ENCODE data around the gene EML1. TPM values are rescaled to one million over a fixed set of nuclear protein-coding genes. Genes with fewer than 3 reads are reported as not detected.

Gene EML1
- total and polyA plus RNA-seq, 3 experiments from 2014 or later, result 1.3 to 1.7 TPM; not detected in 1

DNA sequence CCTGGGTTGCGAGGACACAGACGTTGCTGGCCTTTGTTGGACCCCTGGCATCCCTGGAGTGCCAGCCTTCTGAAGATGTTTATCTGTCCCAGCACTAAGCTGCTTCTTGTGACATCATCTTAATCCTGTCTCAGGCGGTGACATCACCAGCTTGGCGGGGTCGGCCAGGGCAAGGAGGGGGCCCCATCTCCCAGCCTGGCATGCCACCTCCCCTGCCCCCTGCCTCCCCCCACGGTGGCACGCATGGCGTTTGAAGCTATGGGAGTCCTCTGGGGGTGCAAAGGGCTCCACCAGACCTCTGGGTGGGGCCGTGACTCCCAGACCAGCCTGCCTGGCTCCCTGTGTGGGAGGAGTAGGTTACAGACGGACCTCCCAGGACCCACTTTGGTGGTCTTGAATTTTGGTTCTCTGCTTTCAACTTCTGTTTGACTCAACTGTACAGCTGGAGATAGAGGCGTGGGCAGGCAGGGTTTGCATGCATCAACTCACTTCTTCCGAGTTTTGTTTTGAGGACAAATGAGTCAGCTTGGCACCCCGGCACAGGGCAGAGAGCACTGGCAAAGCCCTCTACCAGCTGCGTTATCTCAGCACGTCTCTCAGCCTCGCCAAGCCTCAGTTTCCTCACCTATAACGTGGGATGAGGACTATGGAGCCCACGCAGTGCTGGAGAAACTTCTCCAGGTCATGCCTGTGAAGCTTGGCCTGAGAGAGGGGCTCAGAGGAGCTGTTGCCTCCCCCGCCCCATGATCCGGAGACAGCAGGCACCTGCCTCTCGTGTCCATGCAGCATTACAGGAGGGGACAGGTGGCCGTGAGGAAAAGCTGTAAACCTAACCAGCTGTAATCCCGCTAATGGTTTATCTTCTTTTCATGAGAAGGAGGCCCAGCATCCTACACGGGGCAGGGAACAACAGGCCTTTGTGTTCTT, 38.8 kb upstream of the EML1 start:
- peaks cover 12 to 21% (median 14%) of the 10 kb centered on the region in 3 donors for H3K4me1 Mint-ChIP-seq
- no peaks in the 10 kb centered on the region for H3K4me1 ChIP-seq (ENCODE audit: insufficient read depth, low read length)
- CTCF ChIA-PET, result interaction anchor here (1.6 kb wide), 1 partner anchor 24 kb away, joined by 3 read pairs; no protein-coding TSS in a partner anchor
- no peaks in the 10 kb centered on the region for H3K36me3 Mint-ChIP-seq
- no peak overlapping the region for H3K27ac ChIP-seq (ENCODE audit: low read depth, low read length)
- DNase-seq, result peak in 1 of 5 donors; percentile 10
- H3K4me3 Mint-ChIP-seq, result no peak overlapping the region
- no peaks in the 10 kb centered on the region for H3K36me3 ChIP-seq (ENCODE audit: insufficient read depth, low read length)
- H3K9me3 Mint-ChIP-seq, result no peaks in the 10 kb centered on the region
- no peak overlapping the region for H3K4me3 ChIP-seq (ENCODE audit: low read length)
- no peaks in the 10 kb centered on the region for H3K9me3 ChIP-seq (ENCODE audit: low read length)
- POLR2A ChIA-PET, result no interaction called here
- H3K27me3 ChIP-seq (ENCODE audit: insufficient read depth, low read length, poor library complexity, severe bottlenecking), result peaks cover 16% of the 10 kb centered on the region
- peaks cover 36 to 61% of the 10 kb centered on the region in 2 donors for H3K27me3 Mint-ChIP-seq
- H3K27ac Mint-ChIP-seq, result no peak overlapping the region

- no peak overlapping the region for H3K27ac Mint-ChIP-seq
- H3K4me1 Mint-ChIP-seq, result peaks cover 12 to 21% (median 14%) of the 10 kb centered on the region in 3 donors
- H3K4me3 Mint-ChIP-seq, result no peak overlapping the region
- peaks cover 34 to 57% of the 10 kb centered on the region in 2 donors for H3K27me3 Mint-ChIP-seq
- ChIA-PET POLR2A (no interaction called here), CTCF (no interaction called here)
- H3K36me3 ChIP-seq (ENCODE audit: insufficient read depth, low read length), result no peaks in the 10 kb centered on the region
- H3K27ac ChIP-seq (ENCODE audit: low read depth, low read length), result no peak overlapping the region
- H3K4me3 ChIP-seq (ENCODE audit: low read length), result no peak overlapping the region
- peak in 1 of 5 donors; percentile 6 for DNase-seq
- H3K36me3 Mint-ChIP-seq, result no peaks in the 10 kb centered on the region
- H3K9me3 Mint-ChIP-seq, result no peaks in the 10 kb centered on the region
- H3K9me3 ChIP-seq (ENCODE audit: low read length), result no peaks in the 10 kb centered on the region
- H3K4me1 ChIP-seq (ENCODE audit: insufficient read depth, low read length), result no peaks in the 10 kb centered on the region
- peaks cover 16% of the 10 kb centered on the region for H3K27me3 ChIP-seq (ENCODE audit: insufficient read depth, low read length, poor library complexity, severe bottlenecking)
These were observed 38.2 kb upstream of the EML1 start for GRCh38 chr14:99755068-99755405.

- H3K36me3 ChIP-seq (ENCODE audit: insufficient read depth, low read length), result no peaks in the 10 kb centered on the region
- H3K9me3 Mint-ChIP-seq, result no peaks in the 10 kb centered on the region
- no peak overlapping the region for H3K4me3 Mint-ChIP-seq
- H3K4me3 ChIP-seq (ENCODE audit: low read length), result no peak overlapping the region
- peaks cover 16% of the 10 kb centered on the region for H3K27me3 ChIP-seq (ENCODE audit: insufficient read depth, low read length, poor library complexity, severe bottlenecking)
- H3K36me3 Mint-ChIP-seq, result no peaks in the 10 kb centered on the region
- H3K4me1 ChIP-seq (ENCODE audit: insufficient read depth, low read length), result no peaks in the 10 kb centered on the region
- ChIA-PET CTCF (no interaction called here), POLR2A (no interaction called here)
- no peak overlapping the region for H3K27ac Mint-ChIP-seq
- peaks cover 33 to 52% of the 10 kb centered on the region in 2 donors for H3K27me3 Mint-ChIP-seq
- H3K4me1 Mint-ChIP-seq, result peaks cover 12 to 21% (median 14%) of the 10 kb centered on the region in 3 donors
- no peak overlapping the region for H3K27ac ChIP-seq (ENCODE audit: low read depth, low read length)
- no peaks in the 10 kb centered on the region for H3K9me3 ChIP-seq (ENCODE audit: low read length)
- DNase-seq, result peak in 1 of 5 donors; percentile 30
These were observed 37.3 kb upstream of the EML1 start for GRCh38 chr14:99755629-99756603.

DNA sequence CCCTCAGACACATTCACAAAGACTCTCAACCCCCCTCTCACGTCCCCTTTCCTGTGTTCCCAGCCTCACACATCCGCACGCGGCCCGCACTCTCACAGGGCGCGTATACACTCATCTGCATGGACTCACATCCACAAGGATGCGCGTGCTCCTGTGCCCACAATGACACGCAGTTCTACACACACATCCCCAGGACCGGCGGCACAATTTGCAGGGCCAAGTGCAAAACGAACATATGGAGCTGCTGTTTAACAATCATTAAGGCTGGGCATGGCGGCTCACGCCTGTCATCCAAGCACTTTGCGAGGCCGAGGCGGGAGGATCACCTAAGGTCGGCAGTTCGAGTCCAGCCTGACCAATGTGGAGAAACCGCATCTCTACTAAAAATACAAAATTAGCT, 36.4 kb upstream of the EML1 start:
- Histone ChIP-seq H3K36me3 (ENCODE audit: insufficient read depth, low read length) (no peaks in the 10 kb centered on the region), H3K9me3 (ENCODE audit: low read length) (no peaks in the 10 kb centered on the region), H3K27me3 (ENCODE audit: insufficient read depth, low read length, poor library complexity, severe bottlenecking) (peaks cover 8% of the 10 kb centered on the region), H3K27ac (ENCODE audit: low read depth, low read length) (no peak overlapping the region), H3K4me1 (ENCODE audit: insufficient read depth, low read length) (no peaks in the 10 kb centered on the region), H3K4me3 (ENCODE audit: low read length) (no peak overlapping the region)
- POLR2A ChIA-PET, result no interaction called here
- H3K27me3 Mint-ChIP-seq, result peaks cover 34 to 47% of the 10 kb centered on the region in 2 donors
- no peak overlapping the region for H3K27ac Mint-ChIP-seq
- H3K9me3 Mint-ChIP-seq, result no peaks in the 10 kb centered on the region
- DNase-seq, result peak in 1 of 5 donors; percentile 13
- peaks cover 9 to 17% (median 11%) of the 10 kb centered on the region in 3 donors for H3K4me1 Mint-ChIP-seq
- CTCF ChIA-PET, result no interaction called here
- H3K36me3 Mint-ChIP-seq, result no peaks in the 10 kb centered on the region
- no peak overlapping the region for H3K4me3 Mint-ChIP-seq

DNA sequence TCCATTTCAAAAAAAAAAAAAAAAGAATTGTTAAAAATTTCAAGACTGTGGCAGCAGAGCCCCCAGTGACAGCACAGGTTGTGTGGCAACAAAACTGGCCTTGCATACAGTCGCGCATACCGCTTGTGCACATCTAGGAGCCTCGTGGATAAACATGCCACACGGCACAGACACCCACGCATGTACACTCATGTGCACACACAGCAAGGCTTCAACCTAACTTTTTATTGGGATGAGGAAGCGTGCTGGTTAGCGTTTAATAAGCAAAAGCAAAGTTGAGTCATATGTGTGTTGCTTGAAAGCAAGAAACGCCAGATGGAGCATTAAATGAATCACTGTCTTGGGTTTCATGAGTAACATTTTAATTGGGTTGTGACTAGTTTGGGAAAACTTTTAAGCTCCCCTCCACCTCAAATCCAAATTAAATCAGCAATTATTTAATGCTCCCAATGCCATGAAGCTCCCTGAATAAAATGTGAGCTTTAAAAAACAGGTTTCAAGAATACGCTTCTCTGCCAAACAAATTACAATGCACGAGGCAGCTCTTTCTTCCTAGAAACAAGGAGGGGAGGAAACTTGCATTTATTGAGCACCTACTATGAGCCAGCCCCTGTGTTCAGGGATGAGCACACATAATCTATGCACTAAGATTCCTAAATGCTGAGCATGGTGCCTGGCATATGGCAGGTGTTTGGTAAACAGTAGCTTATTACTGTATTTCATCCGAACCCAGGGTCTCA, 35.7 kb upstream of the EML1 start:
- Mint-ChIP-seq H3K4me1 (peaks cover 3 to 10% (median 5%) of the 10 kb centered on the region in 3 donors), H3K9me3 (no peaks in the 10 kb centered on the region), H3K4me3 (no peak overlapping the region), H3K36me3 (no peaks in the 10 kb centered on the region), H3K27me3 (peaks cover 28 to 42% of the 10 kb centered on the region in 2 donors), H3K27ac (no peak overlapping the region)
- no peak overlapping the region for H3K4me3 ChIP-seq (ENCODE audit: low read length)
- POLR2A ChIA-PET, result no interaction called here
- CTCF ChIA-PET, result no interaction called here
- no peaks in the 10 kb centered on the region for H3K9me3 ChIP-seq (ENCODE audit: low read length)
- no peak overlapping the region for H3K27ac ChIP-seq (ENCODE audit: low read depth, low read length)
- H3K27me3 ChIP-seq (ENCODE audit: insufficient read depth, low read length, poor library complexity, severe bottlenecking), result peaks cover 8% of the 10 kb centered on the region
- no peaks in the 10 kb centered on the region for H3K4me1 ChIP-seq (ENCODE audit: insufficient read depth, low read length)
- peak in 1 of 5 donors; percentile 16 for DNase-seq
- H3K36me3 ChIP-seq (ENCODE audit: insufficient read depth, low read length), result no peaks in the 10 kb centered on the region

- Histone ChIP-seq H3K4me3 (ENCODE audit: low read length) (no peak overlapping the region), H3K27me3 (ENCODE audit: insufficient read depth, low read length, poor library complexity, severe bottlenecking) (peaks cover 8% of the 10 kb centered on the region), H3K4me1 (ENCODE audit: insufficient read depth, low read length) (no peaks in the 10 kb centered on the region), H3K9me3 (ENCODE audit: low read length) (no peaks in the 10 kb centered on the region), H3K27ac (ENCODE audit: low read depth, low read length) (no peak overlapping the region), H3K36me3 (ENCODE audit: insufficient read depth, low read length) (no peaks in the 10 kb centered on the region)
- Mint-ChIP-seq H3K27ac (no peak overlapping the region), H3K4me1 (peaks cover 0 to 5% (median 4%) of the 10 kb centered on the region in 3 donors), H3K36me3 (no peaks in the 10 kb centered on the region), H3K9me3 (no peaks in the 10 kb centered on the region), H3K4me3 (no peak overlapping the region), H3K27me3 (peaks cover 24 to 37% of the 10 kb centered on the region in 2 donors)
- DNase-seq, result peak in 1 of 5 donors; percentile 23
- ChIA-PET CTCF (interaction anchor here (1.0 kb wide), 1 partner anchor 63 kb away, joined by 3 read pairs; no protein-coding TSS in a partner anchor), POLR2A (no interaction called here)
These were observed 34.9 kb upstream of the EML1 start for GRCh38 chr14:99758121-99758821.

- no peaks in the 10 kb centered on the region for H3K9me3 ChIP-seq (ENCODE audit: low read length)
- H3K9me3 Mint-ChIP-seq, result no peaks in the 10 kb centered on the region
- POLR2A ChIA-PET, result no interaction called here
- no peak overlapping the region for H3K4me3 Mint-ChIP-seq
- H3K4me1 ChIP-seq (ENCODE audit: insufficient read depth, low read length), result no peaks in the 10 kb centered on the region
- no peaks in the 10 kb centered on the region for H3K36me3 Mint-ChIP-seq
- H3K36me3 ChIP-seq (ENCODE audit: insufficient read depth, low read length), result no peaks in the 10 kb centered on the region
- H3K27ac ChIP-seq (ENCODE audit: low read depth, low read length), result no peak overlapping the region
- H3K4me1 Mint-ChIP-seq, result no peaks in the 10 kb centered on the region
- peak in 1 of 5 donors; percentile 20 for DNase-seq
- peaks cover 16 to 29% of the 10 kb centered on the region in 2 donors for H3K27me3 Mint-ChIP-seq
- CTCF ChIA-PET, result interaction anchor here (1.0 kb wide), 1 partner anchor 62 kb away, joined by 3 read pairs; no protein-coding TSS in a partner anchor
- H3K27me3 ChIP-seq (ENCODE audit: insufficient read depth, low read length, poor library complexity, severe bottlenecking), result peaks cover under 1% of the 10 kb centered on the region
- H3K27ac Mint-ChIP-seq, result peak overlapping the region in 1 of 8 donors; percentile 65
- no peak overlapping the region for H3K4me3 ChIP-seq (ENCODE audit: low read length)
These were observed 34.2 kb upstream of the EML1 start for GRCh38 chr14:99758872-99759545.
